GM23248 (cell line): ENCODE measurements around the gene VASH1. TPM values are rescaled to one million over a fixed set of nuclear protein-coding genes. Genes with fewer than 3 reads are reported as not detected.

Source experiments
- DNase-seq: peaks from one replicate; pipeline ENCODE4 v3.0.0-alpha.2; 2015
- H2AFZ ChIP-seq: fragments of 200-600 bp; sonication (generic); 2 replicates; pipeline ENCODE4 v1.6.1; 2016; ENCODE audit warnings: antibody characterized with exemption
- H3F3A ChIP-seq: fragments of 200-600 bp; sonication (generic); 2 replicates; pipeline ENCODE4 v1.6.1; 2016; ENCODE audit warnings: mild to moderate bottlenecking, antibody characterized with exemption, mixed run types; ENCODE audit not compliant: insufficient read depth
- H3K27ac ChIP-seq: fragments of 200-600 bp; sonication (generic); 2 replicates; pipeline ENCODE4 v1.5.1; 2016; ENCODE audit warnings: mild to moderate bottlenecking
- H3K27me3 ChIP-seq: fragments of 200-600 bp; sonication (generic); replicated peaks from 2 replicates; pipeline ENCODE4 v1.6.1; 2016; ENCODE audit warnings: mild to moderate bottlenecking; ENCODE audit not compliant: insufficient read depth
- H3K36me3 ChIP-seq: fragments of 200-600 bp; sonication (generic); 2 replicates; pipeline ENCODE4 v1.6.1; 2016; ENCODE audit warnings: low read depth, mild to moderate bottlenecking
- H3K4me1 ChIP-seq: fragments of 200-600 bp; sonication (generic); 2 replicates; pipeline ENCODE4 v1.6.1; 2016; ENCODE audit warnings: mild to moderate bottlenecking; ENCODE audit not compliant: insufficient read depth
- H3K4me2 ChIP-seq: fragments of 200-600 bp; sonication (generic); one replicate; pipeline ENCODE4 v1.6.1; 2016; ENCODE audit warnings: mild to moderate bottlenecking; ENCODE audit not compliant: unreplicated experiment
- H3K4me3 ChIP-seq: fragments of 200-600 bp; sonication (generic); 2 replicates; pipeline ENCODE4 v1.5.1; 2016; ENCODE audit warnings: mild to moderate bottlenecking
- H3K79me2 ChIP-seq: fragments of 200-600 bp; sonication (generic); 2 replicates; pipeline ENCODE4 v1.6.1; 2016; ENCODE audit warnings: mild to moderate bottlenecking; ENCODE audit not compliant: insufficient read depth
- H3K9ac ChIP-seq: fragments of 200-600 bp; sonication (generic); 2 replicates; pipeline ENCODE4 v1.6.1; 2016; ENCODE audit warnings: mild to moderate bottlenecking
- H3K9me2 ChIP-seq: fragments of 200-600 bp; sonication (generic); 2 replicates; pipeline ENCODE4 v1.6.1; 2016; ENCODE audit warnings: mixed run types, mild to moderate bottlenecking, moderate library complexity; ENCODE audit not compliant: insufficient read depth
- H3K9me3 ChIP-seq: fragments of 200-600 bp; sonication (generic); one replicate; pipeline ENCODE4 v1.6.1; 2017; ENCODE audit warnings: low read depth
- H4K20me1 ChIP-seq: fragments of 200-600 bp; sonication (generic); 2 replicates; pipeline ENCODE4 v1.6.0; 2016; ENCODE audit not compliant: insufficient read depth
- EZH2 ChIP-seq: fragments of 200-600 bp; sonication (generic); IDR thresholded peaks from 2 replicates; pipeline ENCODE4 v1.6.1; 2018; ENCODE audit warnings: antibody characterized with exemption, mild to moderate bottlenecking; ENCODE audit not compliant: insufficient read depth, poor library complexity, severe bottlenecking
- EZH2phosphoT487 ChIP-seq: fragments of 200-600 bp; sonication (generic); IDR thresholded peaks from 2 replicates; pipeline ENCODE4 v1.6.1; 2018; ENCODE audit warnings: antibody characterized with exemption, moderate library complexity, mild to moderate bottlenecking, low read depth; ENCODE audit not compliant: insufficient read depth
- WGBS, 2 experiments: methylation state at CpG; one replicate each; pipeline ENCODE4 v1.1.6; 2015 to 2017; ENCODE audit warnings: low lambda C conversion rate in 2 of 2, low coverage in 1 of 2; ENCODE audit errors: missing lambda C conversion rate in 2 of 2; 5-methylcytosine and 5-hydroxymethylcytosine counted together
- in situ Hi-C: fragments of 300-500 bp; cut with MboI; formaldehyde crosslinking; loops from 2 replicates; pipeline ENCODE4 v1.15.0; 2020
- polyA plus RNA-seq: library from polyadenylated mRNA; unstranded; fragments of >200 nt; fragmentation: Nextera tagmentation; extraction: Ambion mirVana; gene quantifications from 2 replicates; pipeline ENCODE4 v1.2.1, GENCODE V29; 2016
- total RNA-seq: library from RNA; depleted of rRNA; stranded (reverse); fragments of >200 nt; shearing (Covaris generic); gene quantifications from 2 replicates; pipeline ENCODE4 v1.2.3, GENCODE V29; 2014

VASH1 gene
- total and polyA plus RNA-seq, 2 experiments from 2014 or later, result 2.2 to 2.6 TPM

DNA sequence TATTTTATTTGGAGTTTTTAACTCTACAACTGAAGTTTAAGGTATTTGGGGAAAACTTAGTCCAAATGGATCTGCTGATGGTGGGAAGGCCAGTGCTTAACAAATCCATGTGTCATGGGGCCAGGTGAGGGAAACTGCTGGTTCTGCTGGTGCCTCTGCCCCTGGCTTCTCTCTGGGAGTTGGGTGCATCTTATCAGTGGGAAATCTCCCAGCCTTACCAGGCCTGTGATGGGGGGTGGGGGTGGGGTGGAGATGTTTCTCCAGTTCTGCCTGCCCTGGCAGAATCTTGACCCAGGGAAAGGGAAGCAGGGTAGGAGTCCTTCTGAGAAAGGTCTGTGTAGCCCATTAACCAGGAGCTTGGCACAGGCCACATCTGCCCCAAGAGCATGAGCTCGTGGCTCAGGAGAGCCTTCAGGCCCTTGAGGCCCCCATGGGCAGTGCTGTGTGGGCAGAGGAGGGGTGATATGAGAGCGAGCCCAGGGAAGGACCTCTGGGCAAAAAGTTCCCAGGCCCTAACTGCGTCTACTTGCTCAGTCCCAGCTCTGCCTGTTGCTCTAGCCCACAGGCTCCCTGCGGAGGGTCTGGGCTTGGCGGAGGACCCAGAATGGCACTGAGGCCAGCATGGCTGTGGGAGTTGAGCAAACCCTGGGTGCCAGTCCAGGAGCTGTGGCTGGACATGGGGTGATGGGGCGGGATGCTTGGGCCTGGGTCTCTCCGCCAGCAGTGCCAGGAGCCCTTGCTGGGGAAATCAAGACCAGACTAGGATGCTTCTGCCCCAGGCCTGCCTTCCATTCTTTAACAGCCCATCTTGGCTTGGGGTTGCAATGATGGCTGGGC lies 18.2 kb downstream of the VASH1 start:
- Histone ChIP-seq H3F3A (no peaks in the 10 kb centered on the region), H3K27me3 (no peaks in the 10 kb centered on the region), H3K36me3 (no peaks in the 10 kb centered on the region), H3K4me1 (no peaks in the 10 kb centered on the region), H3K4me3 (no peak overlapping the region), H2AFZ (no peak overlapping the region), H3K9me2 (no peaks in the 10 kb centered on the region), H4K20me1 (no peaks in the 10 kb centered on the region), H3K4me2 (no peak overlapping the region), H3K9me3 (no peaks in the 10 kb centered on the region), H3K79me2 (no peaks in the 10 kb centered on the region), H3K9ac (no peak overlapping the region), H3K27ac (no peak overlapping the region)
- WGBS, 2 experiments, result 90 to 92% methylated on average over 7 of the region's 7 CpGs
- in situ Hi-C loops, result no loop called here
- no peak for DNase-seq
- no peak for TF ChIP-seq EZH2phosphoT487
- TF ChIP-seq EZH2, result no peak

DNA sequence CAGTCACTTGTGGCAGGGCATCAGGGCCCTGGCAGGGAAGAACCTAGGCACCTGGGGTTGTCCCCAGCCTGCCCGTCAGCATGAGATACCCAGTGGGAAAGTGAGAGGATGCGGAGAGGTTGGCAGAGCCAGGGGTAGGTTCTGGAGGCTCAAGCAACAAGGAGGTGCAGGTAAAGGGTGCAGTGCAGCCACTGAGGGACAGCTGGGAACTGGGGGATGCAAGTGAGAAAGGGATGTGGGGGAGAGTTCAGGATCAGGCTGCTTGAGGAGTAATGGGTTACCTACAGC lies 18.7 kb downstream of the VASH1 start:
- H2AFZ ChIP-seq, result no peak overlapping the region
- 86 to 97% methylated on average over 2 of the region's 2 CpGs for WGBS, 2 experiments
- no peaks in the 10 kb centered on the region for H3K9me2 ChIP-seq
- H3K9me3 ChIP-seq, result no peaks in the 10 kb centered on the region
- in situ Hi-C loops, result no loop called here
- H3K79me2 ChIP-seq, result no peaks in the 10 kb centered on the region
- H3K4me2 ChIP-seq, result no peak overlapping the region
- H3K27me3 ChIP-seq, result no peaks in the 10 kb centered on the region
- no peaks in the 10 kb centered on the region for H4K20me1 ChIP-seq
- no peak overlapping the region for H3K27ac ChIP-seq
- no peak overlapping the region for H3K9ac ChIP-seq
- DNase-seq, result no peak
- H3F3A ChIP-seq, result no peaks in the 10 kb centered on the region
- no peaks in the 10 kb centered on the region for H3K4me1 ChIP-seq
- no peaks in the 10 kb centered on the region for H3K36me3 ChIP-seq
- TF ChIP-seq EZH2 (no peak), EZH2phosphoT487 (no peak)
- H3K4me3 ChIP-seq, result no peak overlapping the region

GRCh38 chr14:76780360-76780759 lies 19.1 kb downstream of the VASH1 start:
- Histone ChIP-seq H2AFZ (no peak overlapping the region), H3K27ac (no peak overlapping the region), H3K9me2 (no peaks in the 10 kb centered on the region), H3F3A (no peaks in the 10 kb centered on the region), H4K20me1 (no peaks in the 10 kb centered on the region), H3K27me3 (no peaks in the 10 kb centered on the region), H3K36me3 (no peaks in the 10 kb centered on the region), H3K79me2 (no peaks in the 10 kb centered on the region), H3K4me3 (no peak overlapping the region), H3K9ac (no peak overlapping the region), H3K9me3 (no peaks in the 10 kb centered on the region), H3K4me2 (no peak overlapping the region), H3K4me1 (no peaks in the 10 kb centered on the region)
- whole genome bisulfite sequencing, 2 experiments, result 58 to 62% methylated on average over 5 of the region's 5 CpGs
- in situ Hi-C loops, result no loop called here
- no peak for TF ChIP-seq EZH2phosphoT487
- no peak for TF ChIP-seq EZH2
- no peak for DNase-seq

- no peak overlapping the region for H3K27ac ChIP-seq
- no peaks in the 10 kb centered on the region for H3K9me2 ChIP-seq
- no peak overlapping the region for H3K4me3 ChIP-seq
- WGBS, 2 experiments, result 89 to 90% methylated on average over 10 to 11 of the region's 11 CpGs
- TF ChIP-seq EZH2 (no peak), EZH2phosphoT487 (no peak)
- no peak overlapping the region for H2AFZ ChIP-seq
- H3K9ac ChIP-seq, result no peak overlapping the region
- no peak for DNase-seq
- no peaks in the 10 kb centered on the region for H3K9me3 ChIP-seq
- H3K36me3 ChIP-seq, result no peaks in the 10 kb centered on the region
- H3K4me1 ChIP-seq, result no peaks in the 10 kb centered on the region
- no peaks in the 10 kb centered on the region for H4K20me1 ChIP-seq
- H3K27me3 ChIP-seq, result no peaks in the 10 kb centered on the region
- H3K4me2 ChIP-seq, result no peak overlapping the region
- H3K79me2 ChIP-seq, result no peaks in the 10 kb centered on the region
- in situ Hi-C loops, result no loop called here
- H3F3A ChIP-seq, result no peaks in the 10 kb centered on the region
Observed at GRCh38 chr14:76780875-76781647, 19.8 kb downstream of the VASH1 start.
